ENCODE data around the gene FAF1.

GRCh38 chr1:50471967-50472366 is 488.1 kb downstream of the FAF1 start:
- TF ChIP-seq POLR2A (IDR thresholded peaks at IDR 0.05) = no peak
- TF ChIP-seq, protein P1, sequence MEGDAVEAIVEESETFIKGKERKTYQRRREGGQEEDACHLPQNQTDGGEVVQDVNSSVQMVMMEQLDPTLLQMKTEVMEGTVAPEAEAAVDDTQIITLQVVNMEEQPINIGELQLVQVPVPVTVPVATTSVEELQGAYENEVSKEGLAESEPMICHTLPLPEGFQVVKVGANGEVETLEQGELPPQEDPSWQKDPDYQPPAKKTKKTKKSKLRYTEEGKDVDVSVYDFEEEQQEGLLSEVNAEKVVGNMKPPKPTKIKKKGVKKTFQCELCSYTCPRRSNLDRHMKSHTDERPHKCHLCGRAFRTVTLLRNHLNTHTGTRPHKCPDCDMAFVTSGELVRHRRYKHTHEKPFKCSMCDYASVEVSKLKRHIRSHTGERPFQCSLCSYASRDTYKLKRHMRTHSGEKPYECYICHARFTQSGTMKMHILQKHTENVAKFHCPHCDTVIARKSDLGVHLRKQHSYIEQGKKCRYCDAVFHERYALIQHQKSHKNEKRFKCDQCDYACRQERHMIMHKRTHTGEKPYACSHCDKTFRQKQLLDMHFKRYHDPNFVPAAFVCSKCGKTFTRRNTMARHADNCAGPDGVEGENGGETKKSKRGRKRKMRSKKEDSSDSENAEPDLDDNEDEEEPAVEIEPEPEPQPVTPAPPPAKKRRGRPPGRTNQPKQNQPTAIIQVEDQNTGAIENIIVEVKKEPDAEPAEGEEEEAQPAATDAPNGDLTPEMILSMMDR (IDR thresholded peaks at IDR 0.05) = no peak
- no peak for TF ChIP-seq POLR2AphosphoS5 (IDR thresholded peaks at IDR 0.05)
- TF ChIP-seq EP300 (IDR thresholded peaks at IDR 0.05) = no peak
